Astrocyte (in vitro differentiated cells and primary cell): Measurements from ENCODE around the gene ACKR2.

Source experiments
- CTCF ChIP-seq: IDR thresholded peaks from 2 replicates; pipeline ENCODE4 v1.5.1; 2011; ENCODE audit warnings: low read depth, mild to moderate bottlenecking, inconsistent platforms, low read length, moderate library complexity; ENCODE audit not compliant: insufficient read depth
- EZH2 ChIP-seq: IDR thresholded peaks from 2 replicates; pipeline ENCODE4 v1.6.1; 2012; ENCODE audit warnings: mild to moderate bottlenecking, low read length, inconsistent platforms; ENCODE audit not compliant: insufficient read depth

- TF ChIP-seq CTCF (no peak), EZH2 (no peak)
Observed at GRCh38 chr3:42876940-42877720, 67.9 kb downstream of the ACKR2 start.
